ENCODE measurements around the gene IL21R.

DNA sequence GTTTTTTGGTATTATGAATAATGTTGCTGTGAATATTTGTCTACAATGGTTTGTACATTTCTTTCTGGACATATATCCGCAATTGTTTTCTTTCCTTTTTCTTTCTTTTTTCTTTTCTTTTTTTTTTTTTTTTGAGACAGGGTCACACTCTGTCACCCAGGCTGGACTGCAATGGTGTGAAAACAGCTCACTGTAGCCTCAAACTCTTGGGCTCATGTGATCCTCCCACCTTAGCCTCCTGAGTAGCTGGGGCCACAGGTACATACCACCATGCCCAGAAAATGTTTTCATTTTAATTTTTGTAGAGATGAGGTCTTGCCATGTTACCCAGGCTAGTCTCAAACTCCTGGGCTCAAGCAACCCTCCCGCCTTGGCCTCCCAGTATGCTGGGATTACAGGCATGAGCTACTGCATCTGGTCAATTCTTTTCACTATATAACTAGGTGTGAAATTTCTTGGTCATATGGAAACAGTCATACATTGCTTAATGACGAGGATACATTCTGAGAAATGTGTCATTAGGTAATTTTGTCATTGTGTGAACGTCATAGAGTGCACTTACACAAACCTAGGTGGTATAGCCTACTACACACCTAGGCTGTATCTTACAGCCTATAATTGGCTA lies 15.2 kb downstream of the IL21R start:
- TF ChIP-seq POLR2A (IDR thresholded peaks at IDR 0.05; ENCODE audit: low read length), result no peak
- TF ChIP-seq GATA1 (IDR thresholded peaks at IDR 0.05; ENCODE audit: low read depth, low read length), result no peak
